OCI-LY7 (cell line): Measurements from ENCODE around the gene LUC7L3.

Experiments used
- EZH2phosphoT487 ChIP-seq: fragments of 200-600 bp; sonication (generic); IDR thresholded peaks from 2 replicates; pipeline ENCODE4 v1.6.1; 2018; ENCODE audit warnings: low read depth, borderline replicate concordance, mild to moderate bottlenecking, mixed run types, antibody characterized with exemption, low read length, moderate library complexity, mixed read lengths
- TF ChIP-seq, protein P1 (sequence below): fragments of 200-600 bp; sonication (generic); conservative IDR thresholded peaks from 2 replicates; pipeline ENCODE4 v1.5.1; 2014; ENCODE audit warnings: mild to moderate bottlenecking, antibody characterized with exemption, low read length, moderate library complexity, mixed read lengths

- TF ChIP-seq, protein P1, sequence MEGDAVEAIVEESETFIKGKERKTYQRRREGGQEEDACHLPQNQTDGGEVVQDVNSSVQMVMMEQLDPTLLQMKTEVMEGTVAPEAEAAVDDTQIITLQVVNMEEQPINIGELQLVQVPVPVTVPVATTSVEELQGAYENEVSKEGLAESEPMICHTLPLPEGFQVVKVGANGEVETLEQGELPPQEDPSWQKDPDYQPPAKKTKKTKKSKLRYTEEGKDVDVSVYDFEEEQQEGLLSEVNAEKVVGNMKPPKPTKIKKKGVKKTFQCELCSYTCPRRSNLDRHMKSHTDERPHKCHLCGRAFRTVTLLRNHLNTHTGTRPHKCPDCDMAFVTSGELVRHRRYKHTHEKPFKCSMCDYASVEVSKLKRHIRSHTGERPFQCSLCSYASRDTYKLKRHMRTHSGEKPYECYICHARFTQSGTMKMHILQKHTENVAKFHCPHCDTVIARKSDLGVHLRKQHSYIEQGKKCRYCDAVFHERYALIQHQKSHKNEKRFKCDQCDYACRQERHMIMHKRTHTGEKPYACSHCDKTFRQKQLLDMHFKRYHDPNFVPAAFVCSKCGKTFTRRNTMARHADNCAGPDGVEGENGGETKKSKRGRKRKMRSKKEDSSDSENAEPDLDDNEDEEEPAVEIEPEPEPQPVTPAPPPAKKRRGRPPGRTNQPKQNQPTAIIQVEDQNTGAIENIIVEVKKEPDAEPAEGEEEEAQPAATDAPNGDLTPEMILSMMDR = no peak
- no peak for TF ChIP-seq EZH2phosphoT487
These were observed 2.0 kb downstream of the LUC7L3 start for GRCh38 chr17:50721194-50722010.
